Stimulated activated naive B cell treated with anti-CD40 and anti-IgM and Interleukin-4, amounts not matched to agents 10 μg/mL and 1 μg/mL and 100 μg/mL, for 72 hours (primary cell): ENCODE measurements around the gene KRTAP19-8.

Source experiments
- ATAC-seq, 2 donors: fragments of 150-1000 bp; cut with Tn5 transposase; replicated peaks; 2 replicates each; pipeline ENCODE4 v1.10.0; 2021; ENCODE audit warnings: moderate library complexity in 1 of 2
- DNase-seq: peaks from one replicate; pipeline ENCODE4 v3.0.0; 2021
- H3K27ac Mint-ChIP-seq: one replicate; pipeline ENCODE4 v1.8.0; 2022; ENCODE audit warnings: mild to moderate bottlenecking, mixed read lengths
- H3K27me3 Mint-ChIP-seq, 2 donors: one replicate each; pipeline ENCODE4 v1.8.0; 2022; ENCODE audit warnings: mixed read lengths in 2 of 2
- H3K36me3 Mint-ChIP-seq, 2 donors: one replicate each; pipeline ENCODE4 v1.8.0; 2022; ENCODE audit warnings: mixed read lengths in 2 of 2, mild to moderate bottlenecking in 1 of 2
- H3K4me1 Mint-ChIP-seq, 2 donors: one replicate each; pipeline ENCODE4 v1.8.0; 2022; ENCODE audit warnings: mixed read lengths in 2 of 2, mild to moderate bottlenecking in 1 of 2
- H3K4me3 Mint-ChIP-seq, 2 donors: one replicate each; pipeline ENCODE4 v1.8.0; 2022; ENCODE audit warnings: mild to moderate bottlenecking in 2 of 2, mixed read lengths in 2 of 2, moderate library complexity in 1 of 2
- H3K9me3 Mint-ChIP-seq, 2 donors: one replicate each; pipeline ENCODE4 v1.8.0; 2022; ENCODE audit warnings: mixed read lengths in 2 of 2, mild to moderate bottlenecking in 1 of 2

Gene KRTAP19-8

GRCh38 chr21:30990514-30991262 is 47.6 kb downstream of the KRTAP19-8 start:
- DNase-seq (no peak), ATAC-seq (no peak)
- Mint-ChIP-seq H3K27me3 (peaks cover 6 to 11% of the 10 kb centered on the region in 2 donors), H3K9me3 (no peaks in the 10 kb centered on the region), H3K27ac (no peak overlapping the region), H3K4me1 (no peaks in the 10 kb centered on the region), H3K36me3 (no peaks in the 10 kb centered on the region), H3K4me3 (no peak overlapping the region)

- no peaks in the 10 kb centered on the region for H3K27me3 Mint-ChIP-seq
- H3K4me1 Mint-ChIP-seq, result no peaks in the 10 kb centered on the region
- DNase-seq (no peak), ATAC-seq (no peak)
- H3K4me3 Mint-ChIP-seq, result no peak overlapping the region
- no peaks in the 10 kb centered on the region for H3K9me3 Mint-ChIP-seq
- no peaks in the 10 kb centered on the region for H3K36me3 Mint-ChIP-seq
- no peak overlapping the region for H3K27ac Mint-ChIP-seq
Measured at GRCh38 chr21:30988706-30989105, 49.6 kb downstream of the KRTAP19-8 start.
